Uterus (tissue), 4 donors: ENCODE results near the gene TALDO1. TPM values are rescaled to one million over a fixed set of nuclear protein-coding genes. Genes with fewer than 3 reads are reported as not detected.
A peak's percentile ranks its signal among the peaks of the same experiment; 100 is the strongest.

ENCODE experiments used
- DNase-seq, 2 donors: peaks; one replicate each; pipeline ENCODE4 v3.0.0-alpha.2; 2019 to 2020
- H3K27ac ChIP-seq, 2 donors: fragments of 200-600 bp; sonication (generic); 1 replicate in 1 of 2; 2 replicates in 1 of 2; pipeline ENCODE4 v1.5.1; 2016 to 2018
- H3K27me3 ChIP-seq, 2 donors: fragments of 200-600 bp; sonication (generic); one replicate each; pipeline ENCODE4 v1.5.1; 2018 to 2019; ENCODE audit warnings: control low read depth in 1 of 2
- H3K36me3 ChIP-seq, 2 donors: fragments of 200-600 bp; sonication (generic); one replicate each; pipeline ENCODE4 v1.5.1; 2019; ENCODE audit warnings: control low read depth in 1 of 2
- H3K4me1 ChIP-seq, 2 donors: fragments of 200-600 bp; sonication (generic); one replicate each; pipeline ENCODE4 v1.5.1; 2018 to 2019; ENCODE audit warnings: control low read depth in 1 of 2
- H3K4me3 ChIP-seq, 2 donors: fragments of 200-600 bp; sonication (generic); 1 replicate in 1 of 2; 2 replicates in 1 of 2; pipeline ENCODE4 v1.5.1; 2018 to 2019; ENCODE audit warnings: mild to moderate bottlenecking in 1 of 2
- H3K9me3 ChIP-seq, 2 donors: fragments of 200-600 bp; sonication (generic); one replicate each; pipeline ENCODE4 v1.5.1; 2019; ENCODE audit warnings: control low read depth in 1 of 2
- POLR2A ChIP-seq, 2 donors: fragments of 450-650 bp; IDR thresholded peaks; one replicate each; pipeline ENCODE4 v1.6.1; 2016; ENCODE audit warnings: antibody characterized with exemption in 2 of 2, mild to moderate bottlenecking in 1 of 2, moderate library complexity in 1 of 2
- intact Hi-C: fragments of 100-400 bp; cut with DNase I; formaldehyde crosslinking; loops from one replicate; pipeline ENCODE4 v1.15.1; 2023; ENCODE audit warnings: low total_unique reads
- total RNA-seq, 4 donors: library from RNA; depleted of rRNA in 3 of 4; stranded (reverse); fragments of >200 nt in 3 of 4; gene quantifications; one replicate each; pipeline versions ENCODE4 v1.1.0 to v1.2.4, GENCODE V29; 2014 to 2023
- TF ChIP-seq, protein P1 (sequence below), 4 experiments: fragments of 200-600 bp in 2 of 4; fragments of 450-650 bp in 2 of 4; sonication (generic) in 2 of 4; IDR thresholded peaks; one replicate each; pipeline ENCODE4 v1.5.1; 2016 to 2019; ENCODE audit warnings: antibody characterized with exemption in 4 of 4, mild to moderate bottlenecking in 2 of 4, moderate library complexity in 1 of 4
- donor health status: DM: yes; HTN: yes; CAD: no.

Gene TALDO1
- total RNA-seq, 4 donors from 2014 or later, result 60.3 to 146 (median 66.9) TPM

DNA sequence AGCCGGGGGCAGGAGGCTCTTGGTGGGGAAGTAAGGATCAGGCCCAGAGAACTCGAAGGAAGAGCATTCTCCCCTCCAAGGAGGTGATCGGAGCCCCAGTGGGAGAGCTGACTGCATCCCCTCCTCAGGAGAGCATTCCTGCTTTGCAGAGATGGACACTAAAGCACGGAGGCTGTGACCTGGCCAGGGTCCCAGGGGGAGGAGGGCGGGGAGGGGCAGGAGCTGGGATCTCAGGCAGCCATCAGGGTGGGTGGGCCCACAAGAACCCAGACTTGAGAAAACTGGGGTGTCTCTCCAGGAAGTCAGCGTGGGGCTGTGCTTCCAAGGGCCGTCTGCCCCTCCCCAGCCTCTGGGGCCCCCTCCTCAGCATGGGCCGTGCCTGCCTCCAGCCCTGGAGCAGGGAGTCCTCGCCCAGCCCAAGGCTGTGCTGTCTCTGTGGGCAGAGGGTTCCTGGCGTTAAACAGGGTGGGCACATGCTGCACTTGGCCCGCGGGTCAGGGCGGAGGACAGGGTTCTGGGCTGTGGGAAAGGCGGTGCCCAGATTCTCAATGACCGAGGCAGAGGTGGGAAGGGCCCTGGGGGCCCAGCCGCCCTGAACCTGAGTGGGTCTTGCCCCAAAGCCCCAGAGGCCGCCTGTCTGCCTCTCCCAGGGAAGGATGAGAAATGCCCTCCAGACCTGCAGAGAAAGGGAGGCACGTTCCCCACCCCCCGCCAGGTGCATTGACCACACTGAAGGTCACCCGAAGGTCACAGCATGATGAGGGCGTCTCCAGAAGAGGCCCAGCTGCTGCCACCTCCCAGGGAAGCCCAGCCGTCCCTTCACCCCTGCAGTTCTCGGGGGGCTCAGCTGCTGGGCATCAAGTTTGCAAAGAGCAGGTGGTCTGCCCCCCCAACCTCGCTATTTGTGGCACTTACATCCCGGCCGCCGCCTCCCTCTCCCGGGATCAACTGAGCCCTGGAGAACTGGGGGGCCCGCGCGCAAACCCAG lies 42.0 kb downstream of the TALDO1 start:
- Histone ChIP-seq H3K27ac (no peak overlapping the region), H3K4me1 (no peaks in the 10 kb centered on the region), H3K4me3 (no peak overlapping the region), H3K36me3 (no peaks in the 10 kb centered on the region), H3K27me3 (peaks cover 0 to 4% of the 10 kb centered on the region in 2 donors), H3K9me3 (no peaks in the 10 kb centered on the region)
- DNase-seq, result no peak
- TF ChIP-seq, protein P1, sequence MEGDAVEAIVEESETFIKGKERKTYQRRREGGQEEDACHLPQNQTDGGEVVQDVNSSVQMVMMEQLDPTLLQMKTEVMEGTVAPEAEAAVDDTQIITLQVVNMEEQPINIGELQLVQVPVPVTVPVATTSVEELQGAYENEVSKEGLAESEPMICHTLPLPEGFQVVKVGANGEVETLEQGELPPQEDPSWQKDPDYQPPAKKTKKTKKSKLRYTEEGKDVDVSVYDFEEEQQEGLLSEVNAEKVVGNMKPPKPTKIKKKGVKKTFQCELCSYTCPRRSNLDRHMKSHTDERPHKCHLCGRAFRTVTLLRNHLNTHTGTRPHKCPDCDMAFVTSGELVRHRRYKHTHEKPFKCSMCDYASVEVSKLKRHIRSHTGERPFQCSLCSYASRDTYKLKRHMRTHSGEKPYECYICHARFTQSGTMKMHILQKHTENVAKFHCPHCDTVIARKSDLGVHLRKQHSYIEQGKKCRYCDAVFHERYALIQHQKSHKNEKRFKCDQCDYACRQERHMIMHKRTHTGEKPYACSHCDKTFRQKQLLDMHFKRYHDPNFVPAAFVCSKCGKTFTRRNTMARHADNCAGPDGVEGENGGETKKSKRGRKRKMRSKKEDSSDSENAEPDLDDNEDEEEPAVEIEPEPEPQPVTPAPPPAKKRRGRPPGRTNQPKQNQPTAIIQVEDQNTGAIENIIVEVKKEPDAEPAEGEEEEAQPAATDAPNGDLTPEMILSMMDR (IDR thresholded peaks at IDR 0.05), result no peak
- no peak for TF ChIP-seq POLR2A (IDR thresholded peaks at IDR 0.05)
- intact Hi-C loops, result no loop called here

DNA sequence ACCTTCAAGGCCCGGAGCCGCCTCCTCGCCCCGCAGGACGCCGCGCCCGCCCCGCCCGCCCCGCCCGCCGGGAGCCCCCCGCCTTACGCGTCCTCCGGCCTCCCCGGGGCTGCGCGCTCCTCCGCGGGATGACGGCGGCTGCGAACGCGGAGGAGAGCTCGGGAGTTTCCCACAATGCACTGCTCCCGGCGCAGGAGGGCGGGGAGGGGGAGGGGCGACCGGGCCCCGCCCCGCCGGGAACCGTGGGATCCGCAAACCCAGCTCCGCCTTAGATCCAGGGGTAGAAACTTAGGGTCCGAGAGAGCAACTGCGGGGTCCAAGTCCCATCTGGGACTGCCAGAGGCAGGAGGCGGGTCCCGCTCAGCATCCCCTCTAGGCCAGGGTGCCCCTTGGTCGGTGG lies 42.7 kb downstream of the TALDO1 start, which contains the start of gene CEND1:
TSS of gene CEND1 (minus strand) at position 148 of the 400 bp plus-strand sequence. CDS start 1,514 bp downstream, outside the sequence.
- H3K4me1 ChIP-seq, result peaks cover 0 to 2% of the 10 kb centered on the region in 2 donors
- H3K36me3 ChIP-seq, result no peaks in the 10 kb centered on the region
- no peak within 1 kb of the TSS for H3K4me3 ChIP-seq
- H3K27ac ChIP-seq, result no peak within 1 kb of the TSS
- H3K27me3 ChIP-seq, result peaks cover 0 to 4% of the 10 kb centered on the region in 2 donors
- peak in 1 of 2 donors; percentile 56 for DNase-seq
- no peaks in the 10 kb centered on the region for H3K9me3 ChIP-seq
- TF ChIP-seq, protein P1 (IDR thresholded peaks at IDR 0.05), result no peak
- no peak for TF ChIP-seq POLR2A (IDR thresholded peaks at IDR 0.05)
- intact Hi-C loops, result no loop called here

DNA sequence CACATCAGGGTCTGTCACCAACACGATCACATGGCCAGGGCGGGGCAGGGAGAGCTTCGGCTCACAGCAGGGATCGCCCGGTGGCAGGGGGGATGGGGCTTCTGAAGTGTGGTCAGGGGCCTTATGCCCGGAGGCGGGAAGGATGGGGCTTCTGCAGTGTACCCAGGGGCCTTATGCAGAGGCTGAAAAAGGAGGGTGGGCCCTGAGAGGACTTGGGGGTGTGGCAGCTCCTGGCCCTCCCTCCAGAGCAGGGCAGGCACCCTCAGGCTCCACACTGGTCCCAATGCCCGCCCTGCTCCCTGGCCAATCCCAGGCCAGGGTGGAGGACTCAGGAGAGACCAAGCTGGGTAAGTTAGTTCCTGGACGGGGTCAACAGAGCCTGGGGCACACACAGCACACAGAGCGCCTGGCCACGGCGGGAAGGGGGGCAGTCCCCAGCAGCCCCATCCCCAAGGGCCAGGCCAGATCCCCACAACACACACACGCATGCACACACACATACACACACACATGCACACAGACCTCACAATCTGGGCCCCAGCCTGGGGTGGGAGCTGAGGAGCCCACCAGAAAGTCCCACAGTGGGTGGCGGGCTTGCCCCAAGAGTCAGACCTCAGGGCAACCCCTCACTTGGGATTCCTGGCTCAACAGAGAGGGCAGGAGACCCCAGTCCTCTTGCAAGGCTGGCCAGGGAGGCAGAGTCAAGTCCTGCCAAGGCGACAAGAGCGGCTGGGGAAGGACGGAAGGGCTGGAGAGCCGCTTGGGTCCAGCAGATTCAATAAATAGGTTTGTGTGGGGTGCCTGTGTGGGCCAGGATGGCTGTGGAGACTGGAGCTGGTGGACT lies 43.7 kb downstream of the TALDO1 start:
- H3K27me3 ChIP-seq, result peaks cover 0 to 4% of the 10 kb centered on the region in 2 donors
- H3K27ac ChIP-seq, result no peak overlapping the region
- H3K36me3 ChIP-seq, result no peaks in the 10 kb centered on the region
- H3K9me3 ChIP-seq, result no peaks in the 10 kb centered on the region
- TF ChIP-seq, protein P1 (IDR thresholded peaks at IDR 0.05), result no peak
- no peak for TF ChIP-seq POLR2A (IDR thresholded peaks at IDR 0.05)
- intact Hi-C loops, result no loop called here
- peaks cover 0 to 11% of the 10 kb centered on the region in 2 donors for H3K4me1 ChIP-seq
- no peak for DNase-seq
- no peak overlapping the region for H3K4me3 ChIP-seq

DNA sequence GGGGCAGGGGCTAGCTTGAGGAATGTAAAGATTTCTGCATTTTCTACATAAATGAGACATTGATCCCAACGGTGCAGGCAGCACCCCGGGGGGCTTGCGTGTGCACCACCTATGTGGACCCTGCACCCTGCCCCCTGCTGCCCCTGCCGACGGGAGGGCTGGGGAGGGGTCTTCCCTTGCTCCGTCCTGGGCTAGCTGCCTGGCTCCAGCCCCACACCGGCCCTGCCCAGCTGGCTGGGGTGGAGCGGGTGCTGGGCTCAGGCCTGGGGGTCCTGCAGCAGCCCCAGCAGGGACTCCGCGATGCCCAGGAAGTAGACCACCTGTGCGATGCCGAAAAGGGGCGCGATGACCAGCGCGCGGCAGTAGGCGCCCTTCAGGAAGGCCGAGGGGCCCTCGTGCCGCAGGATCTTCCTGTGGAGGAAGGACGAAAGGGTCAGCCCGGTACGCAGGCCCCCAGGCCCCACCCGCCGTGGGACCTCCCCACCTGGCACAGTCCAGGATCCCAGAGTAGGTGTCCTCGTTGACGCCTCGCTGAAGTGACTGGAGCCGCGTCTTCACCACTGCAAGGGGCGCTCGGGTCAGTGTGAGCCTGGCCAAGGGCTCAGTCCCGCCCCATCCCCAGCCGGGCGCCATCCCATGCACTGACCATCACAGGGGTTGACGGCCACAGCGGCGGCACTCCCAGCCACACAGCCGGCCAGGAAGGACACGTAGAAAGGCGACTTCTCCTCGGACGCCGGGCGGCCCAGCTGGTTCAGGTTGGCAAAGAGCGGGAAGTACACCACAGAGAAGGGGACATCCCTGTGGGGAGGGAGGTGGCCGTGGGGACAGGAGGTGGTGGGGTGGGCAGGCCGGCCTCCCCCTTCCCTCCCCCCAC lies 44.6 kb downstream of the TALDO1 start:
- Histone ChIP-seq H3K4me3 (no peak overlapping the region), H3K9me3 (no peaks in the 10 kb centered on the region), H3K36me3 (no peaks in the 10 kb centered on the region), H3K27me3 (peaks cover 0 to 4% of the 10 kb centered on the region in 2 donors), H3K27ac (no peak overlapping the region), H3K4me1 (peaks cover 6 to 18% of the 10 kb centered on the region in 2 donors)
- DNase-seq, result no peak
- intact Hi-C loops, result no loop called here
- TF ChIP-seq, protein P1 (IDR thresholded peaks at IDR 0.05), result no peak
- no peak for TF ChIP-seq POLR2A (IDR thresholded peaks at IDR 0.05)
